Caco-2 (cell line): ENCODE data around the gene SEPSECS. TPM values are rescaled to one million over a fixed set of nuclear protein-coding genes. Genes with fewer than 3 reads are reported as not detected.
"Not testable (repeated sequence)": the region's sequence is repeated elsewhere in the genome, so short reads cannot be mapped to it uniquely, and the experiment has no call there.

Source experiments
- BruUV-seq: library from RNA; stranded (reverse); fragments of 400-500 nt; replicated peaks from 2 replicates; lab custom pipeline; 2021; lab: Mats Ljungman, UMichigan
- CTCF ChIA-PET: fragments of 300-600 bp; sonication (Branson Sonifier 250); formaldehyde crosslinking; loops from one replicate; lab custom pipeline; 2022; ENCODE audit warnings: antibody characterized with exemption; lab: Charles Lee
- POLR2A ChIA-PET: fragments of 300-600 bp; sonication (Branson Sonifier 250); formaldehyde crosslinking; loops from one replicate; lab custom pipeline; 2022; ENCODE audit warnings: antibody characterized with exemption; lab: Charles Lee
- DNase-seq, 2 experiments: peaks; one replicate each; pipeline versions ENCODE4 v3.0.0 to v3.0.0-alpha.2; 2020 to 2022
- H3K27me3 ChIP-seq: replicated peaks from 2 replicates; pipeline ENCODE4 v1.6.0; 2011; ENCODE audit warnings: low read length; ENCODE audit not compliant: control insufficient read depth, insufficient read depth
- H3K36me3 ChIP-seq: 2 replicates; pipeline ENCODE4 v1.5.1; 2011; ENCODE audit warnings: low read length; ENCODE audit not compliant: control insufficient read depth, insufficient read depth
- H3K4me1 ChIP-seq: fragments of 250-450 bp; sonication (Bioruptor Pico); 2 replicates; pipeline ENCODE4 v1.5.1; 2020; ENCODE audit warnings: mild to moderate bottlenecking
- H3K4me3 ChIP-seq: 2 replicates; pipeline ENCODE4 v1.5.1; 2011; ENCODE audit warnings: low read depth, mild to moderate bottlenecking, control low read depth, low read length
- H3K9me3 ChIP-seq: fragments of 250-450 bp; sonication (Bioruptor Pico); 2 replicates; pipeline ENCODE4 v1.5.1; 2020; ENCODE audit warnings: mild to moderate bottlenecking, moderate library complexity
- H3K27ac Mint-ChIP-seq: one replicate; pipeline ENCODE4 v1.8.0; 2022; ENCODE audit warnings: mixed read lengths; ENCODE audit not compliant: unreplicated experiment
- H3K27me3 Mint-ChIP-seq: one replicate; pipeline ENCODE4 v1.8.0; 2022; ENCODE audit warnings: mixed read lengths; ENCODE audit not compliant: insufficient read depth, unreplicated experiment
- H3K36me3 Mint-ChIP-seq: one replicate; pipeline ENCODE4 v1.8.0; 2022; ENCODE audit warnings: mild to moderate bottlenecking, mixed read lengths; ENCODE audit not compliant: insufficient read depth, unreplicated experiment
- H3K4me1 Mint-ChIP-seq: one replicate; pipeline ENCODE4 v1.8.0; 2022; ENCODE audit warnings: low read depth, mixed read lengths; ENCODE audit not compliant: unreplicated experiment
- H3K4me3 Mint-ChIP-seq: one replicate; pipeline ENCODE4 v1.8.0; 2022; ENCODE audit warnings: mild to moderate bottlenecking, moderate library complexity, mixed read lengths; ENCODE audit not compliant: unreplicated experiment
- H3K9me3 Mint-ChIP-seq: one replicate; pipeline ENCODE4 v1.8.0; 2022; ENCODE audit warnings: mixed read lengths; ENCODE audit not compliant: unreplicated experiment
- CTCF ChIP-seq, 2 experiments: fragments of 200-600 bp in 1 of 2; IDR thresholded peaks; 1 replicate in 1 of 2; 2 replicates in 1 of 2; pipeline versions ENCODE4 v1.5.1 to v1.8.0; 2011 to 2022; ENCODE audit warnings: antibody characterized with exemption in 1 of 2, control low read depth in 1 of 2, inconsistent platforms in 1 of 2, low read depth in 1 of 2, low read length in 1 of 2, mild to moderate bottlenecking in 1 of 2, moderate library complexity in 1 of 2; ENCODE audit not compliant: insufficient read depth in 1 of 2, severe bottlenecking in 1 of 2, unreplicated experiment in 1 of 2
- intact Hi-C: fragments of 100-400 bp; cut with micrococcal nuclease; formaldehyde crosslinking; loops from one replicate; pipeline ENCODE4 v1.10.0; 2022; ENCODE audit not compliant: unreplicated experiment
- total RNA-seq: library from RNA; stranded (reverse); gene quantifications from 2 replicates; pipeline ENCODE4 v1.2.3, GENCODE V29; 2022

Gene SEPSECS
- total RNA-seq, 1 experiment from 2014 or later: 5.7 TPM

DNA sequence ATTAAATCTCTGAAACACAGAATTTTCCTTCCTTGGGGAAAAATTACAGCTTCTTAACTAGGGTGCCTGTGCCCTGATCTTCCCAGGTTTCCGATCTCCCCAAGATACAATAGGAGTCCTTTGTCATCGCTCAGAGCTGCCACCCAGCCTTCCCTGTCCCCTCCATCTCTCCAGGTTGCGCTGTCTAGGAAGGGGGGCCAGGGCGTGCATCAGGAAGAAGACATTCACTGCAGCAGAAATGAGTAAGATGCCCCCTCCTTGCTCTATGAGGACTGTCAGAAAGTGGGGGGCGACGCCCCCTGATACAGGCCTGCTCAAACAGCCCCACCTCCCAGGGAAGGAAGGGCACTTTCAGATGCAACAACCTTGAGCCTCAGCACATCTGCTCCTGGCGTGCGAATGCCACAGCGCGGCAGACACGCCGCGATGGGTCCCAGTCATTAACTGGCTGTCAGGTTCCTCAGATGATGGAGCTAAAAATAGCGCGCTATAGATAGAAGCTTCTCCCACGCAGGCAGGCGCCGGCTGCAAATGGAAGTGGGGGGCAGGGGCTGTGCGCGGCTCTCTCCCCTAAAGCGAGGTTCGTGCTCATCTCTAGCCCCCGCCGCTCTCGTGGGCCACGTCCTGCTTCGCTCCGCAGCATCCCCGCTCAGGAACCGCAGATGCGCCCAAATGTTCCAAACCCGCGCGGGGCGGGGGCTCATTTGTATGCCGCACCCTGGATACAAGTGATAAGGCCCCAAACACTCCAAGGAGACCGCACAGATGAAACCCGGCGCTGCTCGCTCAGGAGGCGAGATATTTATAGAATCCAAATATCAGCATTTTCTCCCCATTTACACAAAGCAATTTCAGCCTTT, 71.9 kb downstream of the SEPSECS start:
- Mint-ChIP-seq H3K4me3 (no peak overlapping the region), H3K36me3 (no peaks in the 10 kb centered on the region), H3K27me3 (no peaks in the 10 kb centered on the region), H3K4me1 (peaks cover 11% of the 10 kb centered on the region), H3K27ac (no peak overlapping the region), H3K9me3 (peaks cover 7% of the 10 kb centered on the region)
- peaks cover 5% of the 10 kb centered on the region; the same call in 1 of the 2 replicates for H3K4me1 ChIP-seq
- ChIA-PET CTCF (no interaction called here), POLR2A (no interaction called here)
- no peaks in the 10 kb centered on the region; the same call in 1 of the 2 replicates for H3K9me3 ChIP-seq
- H3K27me3 ChIP-seq: no peaks in the 10 kb centered on the region
- H3K36me3 ChIP-seq: no peaks in the 10 kb centered on the region
- intact Hi-C loops: no loop called here
- no peak for DNase-seq
- BruUV-seq: no TSS peak
- no peak overlapping the region for H3K4me3 ChIP-seq
- TF ChIP-seq CTCF (IDR thresholded peaks at IDR 0.05; ENCODE audit: insufficient read depth in 1 of 2, low read depth in 1 of 2, low read length in 1 of 2, severe bottlenecking in 1 of 2, unreplicated experiment in 1 of 2): no peak

GRCh38 chr4:25085671-25086070, 74.6 kb downstream of the SEPSECS start:
- no peaks in the 10 kb centered on the region for H3K9me3 Mint-ChIP-seq
- Histone ChIP-seq H3K4me3 (no peak overlapping the region), H3K27me3 (no peaks in the 10 kb centered on the region), H3K9me3 (no peaks in the 10 kb centered on the region), H3K36me3 (no peaks in the 10 kb centered on the region), H3K4me1 (peaks cover 23% of the 10 kb centered on the region)
- ChIA-PET POLR2A (no interaction called here), CTCF (no interaction called here)
- intact Hi-C loops: no loop called here
- TF ChIP-seq CTCF (IDR thresholded peaks at IDR 0.05; ENCODE audit: insufficient read depth in 1 of 2, low read depth in 1 of 2, low read length in 1 of 2, severe bottlenecking in 1 of 2, unreplicated experiment in 1 of 2): no peak
- H3K27me3 Mint-ChIP-seq: no peaks in the 10 kb centered on the region
- no peak overlapping the region for H3K27ac Mint-ChIP-seq
- BruUV-seq: no TSS peak
- DNase-seq: no peak
- H3K36me3 Mint-ChIP-seq: no peaks in the 10 kb centered on the region
- peaks cover 22% of the 10 kb centered on the region for H3K4me1 Mint-ChIP-seq
- H3K4me3 Mint-ChIP-seq: no peak overlapping the region

DNA sequence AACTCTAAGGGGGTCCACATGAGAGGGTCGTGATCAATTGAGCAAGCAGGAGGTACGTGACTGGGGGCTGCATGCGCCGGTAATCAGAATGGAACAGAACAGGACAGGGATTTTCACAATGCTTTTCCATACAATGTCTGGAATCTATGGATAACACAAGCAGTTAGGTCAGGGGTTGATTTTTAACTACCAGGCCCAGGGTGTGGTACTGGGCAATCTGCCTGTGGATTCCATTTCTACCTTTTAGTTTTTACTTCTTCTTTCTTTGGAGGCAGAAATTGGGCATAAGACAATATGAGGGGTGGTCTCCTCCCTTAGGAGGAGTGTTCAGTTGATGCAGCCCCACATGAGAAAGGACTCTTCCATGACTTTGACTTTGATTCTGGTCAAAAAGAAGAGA, 76.8 kb downstream of the SEPSECS start:
- POLR2A ChIA-PET, BruUV-seq, H3K9me3 Mint-ChIP-seq: not testable (repeated sequence)

More for the DNA sequence above, 76.8 kb downstream of the SEPSECS start:
- Mint-ChIP-seq H3K27ac (peak overlapping the region; percentile 69), H3K4me3 (peak overlapping the region; percentile 9), H3K4me1 (peaks cover 22% of the 10 kb centered on the region)
- H3K36me3 ChIP-seq, intact Hi-C loops, H3K9me3 ChIP-seq, H3K27me3 ChIP-seq, H3K27me3 Mint-ChIP-seq, H3K4me3 ChIP-seq, H3K36me3 Mint-ChIP-seq, CTCF ChIA-PET, DNase-seq: not testable (repeated sequence)
- H3K4me1 ChIP-seq: peaks cover 23% of the 10 kb centered on the region
